A673 (cell line): Measurements from ENCODE around the gene C12orf43.

Experiments used
- CTCF ChIP-seq: fragments of 300-800, 200-600 bp; sonication (generic); conservative IDR thresholded peaks from 2 replicates; pipeline ENCODE4 v1.5.1; 2017; ENCODE audit warnings: low read depth, mild to moderate bottlenecking, antibody characterized with exemption, low read length, moderate library complexity, mixed read lengths
- EZH2 ChIP-seq: fragments of 200-600 bp; sonication (generic); IDR thresholded peaks from 2 replicates; pipeline ENCODE4 v1.6.1; 2017; ENCODE audit warnings: borderline replicate concordance, low read depth, mild to moderate bottlenecking, mixed read lengths, antibody characterized with exemption, low read length; ENCODE audit not compliant: poor library complexity, severe bottlenecking

GRCh38 chr12:120978296-120979219 is 37.7 kb downstream of the C12orf43 start, which contains the start of gene HNF1A:
- TF ChIP-seq CTCF: no peak
- TF ChIP-seq EZH2: no peak
